GM20431 (cell line): ENCODE data around the gene RTN4RL2.

Source experiments
- in situ Hi-C: fragments of 300-500 bp; cut with MseI, MboI; formaldehyde crosslinking; loops from one replicate; pipeline ENCODE4 v1.15.0; 2020; ENCODE audit warnings: low sequenced_read_pairs; ENCODE audit not compliant: unreplicated experiment

RTN4RL2 gene

DNA sequence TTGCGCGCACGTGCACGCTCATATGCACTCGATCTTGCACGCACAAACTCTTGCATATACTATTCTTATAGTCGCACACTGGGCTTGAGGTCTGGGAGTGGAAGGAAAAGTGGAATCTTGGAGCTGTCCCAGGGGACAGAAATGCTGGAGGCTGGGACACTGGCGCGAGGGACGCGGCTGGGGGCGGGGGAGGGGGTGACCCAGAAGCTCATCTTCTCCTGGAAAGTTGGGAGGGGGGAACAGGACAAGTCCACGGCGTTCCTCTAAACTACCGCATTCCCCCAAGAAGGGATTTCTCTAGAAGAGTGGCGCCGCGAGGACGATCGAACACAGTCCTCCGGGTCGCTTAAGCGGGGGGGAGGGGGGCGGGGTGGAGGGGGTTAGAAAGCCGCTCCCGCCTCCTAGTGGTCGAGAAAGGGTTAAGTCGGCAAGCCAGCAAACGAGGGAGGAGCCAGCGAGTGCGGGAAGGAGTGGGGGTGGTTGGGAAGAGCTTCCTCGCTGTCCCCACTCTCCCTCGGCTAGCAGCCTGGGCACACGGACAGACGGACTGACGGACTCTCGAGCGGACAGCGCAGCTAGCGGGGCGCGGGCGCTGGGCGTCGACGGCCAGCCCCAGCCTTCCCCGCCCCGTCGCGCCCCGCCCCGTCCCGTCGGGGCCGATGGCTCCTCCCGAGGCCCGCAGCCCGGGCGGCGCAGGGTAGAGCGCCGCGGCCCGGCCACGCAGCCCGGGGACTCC lies at the start of gene RTN4RL2:
Gene RTN4RL2, plus strand, starts transcription at position 507 of the 736 bp plus-strand sequence. CDS start 338 bp downstream, outside the sequence.
- in situ Hi-C loops, result no loop called here

DNA sequence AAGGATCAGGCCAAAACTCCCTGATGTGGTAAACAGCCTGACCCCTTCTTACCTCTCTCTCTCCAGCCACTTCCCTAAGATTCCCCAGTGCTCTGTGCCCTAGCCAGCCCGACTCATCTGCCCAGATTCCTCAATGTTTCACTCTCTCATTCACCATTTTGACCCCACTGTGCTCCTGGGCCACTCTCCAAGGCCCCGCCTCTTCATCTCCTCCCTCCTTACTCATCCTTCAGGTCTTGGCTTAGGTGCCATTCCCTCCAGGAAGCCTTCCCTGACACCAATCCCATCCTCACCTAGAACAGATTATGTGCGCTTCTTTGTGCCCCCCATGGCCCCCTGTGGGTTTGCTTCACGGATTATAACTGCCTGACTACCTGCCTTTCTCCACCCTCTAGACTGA lies 46.6 kb upstream of the RTN4RL2 start:
- in situ Hi-C loops, result no loop called here

DNA sequence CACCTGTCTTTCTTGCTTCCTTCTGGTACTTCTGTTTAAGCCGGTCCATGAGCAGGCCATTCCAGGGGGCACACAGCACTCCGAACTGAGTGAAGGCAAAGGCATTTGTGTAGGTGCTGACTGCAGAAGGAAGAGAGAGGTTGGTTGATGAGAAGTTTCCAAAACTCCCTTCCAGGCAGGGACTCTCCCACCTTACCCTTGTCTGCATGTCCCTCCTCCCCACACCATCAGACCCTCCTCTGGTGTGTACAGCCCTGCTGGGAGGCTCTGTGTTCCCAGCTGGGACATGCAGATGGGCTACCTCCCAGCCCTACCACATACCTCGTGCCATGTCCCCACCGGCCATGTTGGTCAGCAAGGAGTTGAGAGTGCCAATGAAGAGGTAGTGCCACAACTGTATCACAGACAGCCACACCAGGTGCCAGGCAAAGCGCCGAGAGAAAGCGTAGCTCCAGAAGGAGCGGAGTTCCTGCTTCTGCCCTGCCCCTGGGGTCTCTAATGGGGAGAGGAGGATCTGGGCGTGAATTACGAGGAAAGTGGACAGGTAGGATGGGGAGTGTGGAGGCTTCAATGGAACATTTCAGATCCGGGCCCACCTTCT lies 45.6 kb upstream of the RTN4RL2 start:
- in situ Hi-C loops, result no loop called here

DNA sequence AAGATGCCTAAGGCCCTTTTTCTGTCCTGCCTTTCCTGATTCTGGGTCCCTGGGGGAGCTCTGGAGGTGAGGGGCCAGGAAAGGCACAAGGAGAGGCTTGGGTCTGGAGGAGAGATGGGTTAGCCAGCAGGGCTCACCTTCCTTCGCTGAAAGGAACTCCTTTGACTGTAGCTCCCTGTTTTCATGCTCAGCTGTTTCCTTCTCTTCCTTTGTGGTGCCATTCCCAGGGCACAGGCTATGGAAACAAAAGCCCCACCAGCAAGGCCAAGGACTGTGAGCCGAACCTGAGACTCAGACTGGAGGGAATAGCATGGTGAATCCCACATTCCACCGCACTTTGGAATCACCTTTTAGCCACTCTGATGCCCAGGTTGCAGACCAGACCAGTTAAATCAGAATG lies 43.9 kb upstream of the RTN4RL2 start:
- in situ Hi-C loops, result no loop called here

DNA sequence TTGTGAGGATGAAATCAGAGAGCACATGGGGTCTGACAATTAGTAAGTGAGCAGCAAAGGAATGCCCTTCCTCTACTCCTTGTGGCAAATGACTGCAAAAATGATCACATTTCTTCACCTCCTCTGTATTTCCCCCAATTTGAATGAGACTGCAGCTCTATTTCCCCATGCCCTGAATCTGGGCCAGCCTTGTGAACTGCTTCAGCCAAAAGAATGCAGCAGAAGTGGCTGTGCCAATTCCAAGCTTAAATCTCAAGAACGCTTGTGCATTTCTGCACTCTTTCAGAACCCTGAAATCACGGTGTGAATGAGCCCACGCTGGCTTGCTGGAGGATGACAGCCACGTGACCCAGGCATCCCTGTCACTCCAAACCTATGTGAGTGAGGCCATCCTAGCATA lies 43.3 kb upstream of the RTN4RL2 start:
- in situ Hi-C loops, result no loop called here

DNA sequence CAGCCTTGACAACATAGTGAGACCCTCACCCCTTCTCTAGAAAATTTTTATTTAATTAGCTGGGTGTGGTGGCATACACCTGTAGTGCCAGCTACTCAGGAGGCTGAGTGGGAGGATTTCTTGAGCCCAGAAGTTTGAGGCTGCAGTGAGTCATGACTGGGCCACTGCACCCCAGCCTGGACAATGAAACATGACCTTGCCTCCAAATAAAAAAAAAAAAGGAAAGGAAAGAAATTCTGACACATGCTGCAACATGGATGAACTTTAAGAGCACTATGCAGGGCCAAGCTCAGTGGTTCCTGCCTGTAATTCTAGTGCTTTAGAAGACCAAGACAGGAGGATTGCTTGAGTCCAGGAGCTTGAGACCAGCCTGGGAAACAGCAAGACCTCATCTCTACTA lies 42.2 kb upstream of the RTN4RL2 start:
- in situ Hi-C loops, result no loop called here

DNA sequence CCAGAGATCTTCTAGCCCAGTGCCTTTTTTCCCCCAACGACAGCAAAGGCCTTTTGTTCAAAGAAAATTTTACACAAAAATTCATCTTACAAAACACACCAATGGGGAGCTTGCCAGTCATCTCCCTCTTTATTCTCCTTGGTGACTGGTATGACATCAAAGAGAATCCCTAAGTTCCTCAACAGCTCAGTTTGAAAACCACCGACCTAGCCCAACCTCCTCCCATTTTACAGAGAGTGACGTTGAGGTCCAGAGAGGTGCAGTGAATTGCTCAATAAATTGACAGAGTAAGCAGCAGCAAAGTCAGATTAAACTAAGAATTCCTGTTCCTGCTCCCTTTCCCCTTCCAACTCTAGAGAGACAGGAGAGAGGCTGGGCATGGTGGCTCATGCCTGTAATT lies 41.2 kb upstream of the RTN4RL2 start:
- in situ Hi-C loops, result no loop called here

DNA sequence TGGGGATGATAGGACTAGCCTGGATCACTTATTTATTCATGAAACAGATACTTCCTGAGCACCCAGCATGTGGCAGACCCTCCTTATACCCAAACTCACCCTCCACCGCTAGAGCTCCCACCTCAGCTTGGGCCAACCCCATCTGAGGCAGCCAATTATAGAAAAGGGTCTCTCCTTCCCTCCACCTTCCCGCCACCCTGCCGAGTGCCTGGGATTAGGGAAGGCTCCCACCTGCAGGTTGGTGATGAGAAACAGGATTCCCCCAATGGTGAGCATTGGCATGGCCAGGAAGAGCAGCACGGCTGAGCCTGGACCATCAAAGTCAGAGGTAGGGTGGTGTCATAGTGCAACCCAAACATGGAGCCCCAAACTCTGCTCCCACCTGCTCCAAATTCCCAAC lies 39.3 kb upstream of the RTN4RL2 start:
- in situ Hi-C loops, result no loop called here

DNA sequence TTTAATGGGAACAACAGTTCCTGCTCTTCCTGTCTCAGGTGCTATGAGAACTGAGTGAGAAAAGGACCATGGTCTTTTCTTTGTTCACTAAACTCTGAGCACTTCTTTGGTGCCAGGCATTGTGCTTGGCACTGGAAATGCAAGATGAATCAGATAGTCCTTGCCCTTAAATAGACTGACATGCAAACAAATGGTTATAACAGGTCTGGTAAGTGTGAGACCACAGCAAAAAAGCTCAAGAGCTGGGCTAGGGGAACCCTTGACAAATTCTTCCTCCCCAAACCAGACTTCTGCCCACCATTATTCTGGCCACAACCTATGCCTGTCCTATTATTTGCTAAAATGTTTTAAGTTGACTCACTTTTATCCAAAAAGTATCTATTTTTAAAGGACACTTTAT lies 38.5 kb upstream of the RTN4RL2 start:
- in situ Hi-C loops, result no loop called here

DNA sequence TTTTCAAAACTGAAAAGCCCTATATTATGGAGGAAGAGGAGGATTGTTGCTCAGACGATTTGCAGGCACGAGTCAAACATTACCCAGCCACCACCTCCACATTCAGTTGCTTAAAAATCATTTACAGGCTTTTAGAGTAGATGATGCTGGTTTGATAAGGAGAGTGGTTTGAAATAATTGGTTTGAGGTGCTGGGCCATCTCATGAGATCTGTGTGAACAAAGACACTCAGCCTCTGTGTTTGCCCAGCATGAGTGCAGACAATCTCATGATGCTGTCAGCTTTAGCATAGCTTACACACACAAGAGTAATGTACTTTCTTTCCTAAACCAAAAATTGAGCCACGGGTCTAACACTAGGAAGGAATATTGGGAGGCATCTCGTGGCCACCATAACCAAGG lies 37.7 kb upstream of the RTN4RL2 start:
- in situ Hi-C loops, result no loop called here

DNA sequence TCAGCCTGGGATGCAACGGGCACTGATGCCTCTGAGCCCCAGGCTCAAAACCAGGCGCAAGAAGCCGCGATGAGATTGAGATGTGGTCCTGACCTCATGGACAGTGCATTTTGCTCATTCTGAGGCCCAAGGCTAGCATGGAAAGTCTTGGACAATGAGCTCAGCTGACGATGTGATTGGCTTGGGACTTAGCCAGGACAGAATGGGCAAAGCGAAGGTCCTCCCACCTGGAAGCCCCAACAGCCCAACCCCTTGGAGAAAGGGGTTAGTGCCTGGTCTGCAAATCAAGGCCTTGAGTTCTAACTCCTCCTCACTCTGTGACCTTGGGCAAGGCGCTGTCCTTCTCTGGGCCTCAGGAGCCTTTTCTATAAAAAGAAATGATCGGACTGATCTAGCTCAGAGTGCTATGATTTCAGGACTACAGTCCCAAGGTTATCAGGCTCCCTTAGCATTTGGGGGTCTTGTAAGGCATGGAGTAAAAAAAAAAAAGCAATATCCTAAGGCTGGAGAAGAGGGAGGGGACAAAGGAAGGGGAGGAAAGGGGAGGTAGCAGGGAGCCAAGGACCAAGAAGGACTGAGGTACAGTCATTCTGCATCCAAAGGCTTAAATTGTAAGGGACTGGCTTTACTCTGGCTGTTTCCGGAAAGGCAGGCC lies 36.1 kb upstream of the RTN4RL2 start:
- in situ Hi-C loops, result no loop called here

DNA sequence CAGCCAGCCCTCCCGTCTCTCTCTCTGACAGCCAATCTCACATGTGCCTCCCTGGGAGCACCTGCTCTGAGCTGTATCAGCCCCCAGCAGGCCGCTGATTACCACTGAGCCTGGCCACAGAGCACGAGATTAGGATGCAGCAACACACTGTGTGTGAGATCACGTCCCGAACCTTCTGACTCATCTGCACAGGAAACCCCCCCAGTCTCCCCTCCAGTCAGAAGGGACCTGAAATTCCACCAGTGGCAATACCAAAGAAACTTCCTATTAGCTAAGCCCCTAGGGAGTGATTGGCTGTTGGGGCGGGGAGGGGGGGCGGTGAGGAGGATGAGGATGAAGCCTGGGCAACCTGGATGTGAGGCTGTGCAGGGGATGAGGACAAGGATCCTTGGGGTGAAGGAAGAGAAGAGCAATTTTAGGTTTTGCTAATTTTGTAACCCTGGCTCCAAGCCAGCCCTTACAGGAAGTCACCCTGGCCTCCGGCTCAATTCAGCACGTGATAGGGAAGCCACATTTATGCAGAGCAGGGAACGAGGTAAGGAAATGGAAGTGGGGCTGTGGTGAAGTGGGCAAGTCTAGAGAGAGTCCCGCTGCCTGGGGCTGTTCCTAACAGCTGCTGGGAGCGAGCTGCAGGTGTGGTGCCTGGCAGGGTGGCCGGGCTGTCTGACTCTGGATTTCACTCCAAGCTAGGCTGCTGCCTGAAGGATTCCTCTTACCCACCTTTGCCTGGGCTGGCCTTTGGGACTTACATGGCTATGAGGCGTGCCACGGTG lies 35.4 kb upstream of the RTN4RL2 start:
- in situ Hi-C loops, result no loop called here

DNA sequence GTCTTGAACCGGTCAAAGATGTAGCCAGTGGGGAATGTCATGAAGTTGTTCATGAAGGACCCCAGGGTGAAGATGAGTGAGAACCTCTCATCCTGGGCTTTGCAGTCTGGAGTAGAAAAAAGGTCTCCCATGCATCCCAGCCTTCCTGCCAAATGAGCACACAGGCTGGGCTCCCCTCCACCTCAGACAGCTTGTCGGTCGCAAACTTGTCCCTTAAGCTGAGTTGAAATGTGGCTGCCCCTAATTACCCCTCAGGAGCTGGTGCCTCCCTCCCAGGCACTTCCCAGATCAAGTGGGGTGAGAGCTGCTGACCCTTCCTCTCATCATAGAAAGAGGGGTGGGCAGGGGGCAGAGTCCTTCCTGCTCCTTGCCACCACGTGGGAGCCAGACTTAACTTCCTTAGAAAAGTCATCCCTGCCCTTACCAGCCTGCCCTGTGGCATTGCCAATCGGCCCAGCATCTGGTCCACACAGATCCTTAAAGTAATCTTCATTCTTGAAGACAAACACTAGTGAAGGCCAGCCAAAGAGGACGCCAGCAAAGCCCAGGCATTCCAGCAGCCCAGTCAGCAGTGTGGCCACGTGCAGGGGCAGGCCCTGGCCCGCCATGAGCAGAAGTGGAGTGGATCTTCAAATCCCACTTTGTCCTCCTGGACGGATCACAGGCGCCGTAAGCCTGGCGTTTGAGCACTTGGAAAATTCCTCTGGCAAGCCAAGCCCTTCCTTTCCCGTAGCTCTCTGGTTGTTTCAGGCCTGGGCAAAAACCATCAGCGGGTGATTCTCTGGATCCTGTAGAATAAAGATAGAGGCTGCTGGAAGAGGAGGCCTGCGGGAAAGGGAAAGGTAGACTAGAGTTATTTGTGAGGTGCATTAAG lies 34.5 kb upstream of the RTN4RL2 start:
- in situ Hi-C loops, result no loop called here

DNA sequence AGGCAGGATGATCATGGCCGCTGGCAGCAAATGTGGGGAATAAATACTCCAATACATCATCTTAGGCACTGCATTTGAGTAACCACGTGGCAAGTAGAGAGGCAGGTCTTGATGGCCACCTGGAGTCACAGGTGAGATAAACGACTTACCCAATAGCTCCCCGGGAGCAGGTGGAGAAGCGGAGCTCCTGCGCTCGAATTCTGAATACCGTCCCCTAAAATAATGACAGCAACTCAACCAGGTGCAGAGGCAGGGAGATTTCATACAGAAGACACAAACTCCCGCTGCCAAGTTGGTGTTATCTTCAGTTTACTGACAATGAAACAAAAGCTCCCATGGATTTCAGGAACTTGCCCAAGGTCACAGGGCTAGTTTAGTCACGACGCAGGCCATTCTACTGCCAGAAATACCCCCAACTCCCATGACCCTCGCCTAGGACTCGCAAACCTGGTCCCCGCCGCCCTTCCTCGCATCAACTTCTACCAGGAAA lies 33.8 kb upstream of the RTN4RL2 start:
- in situ Hi-C loops, result no loop called here

DNA sequence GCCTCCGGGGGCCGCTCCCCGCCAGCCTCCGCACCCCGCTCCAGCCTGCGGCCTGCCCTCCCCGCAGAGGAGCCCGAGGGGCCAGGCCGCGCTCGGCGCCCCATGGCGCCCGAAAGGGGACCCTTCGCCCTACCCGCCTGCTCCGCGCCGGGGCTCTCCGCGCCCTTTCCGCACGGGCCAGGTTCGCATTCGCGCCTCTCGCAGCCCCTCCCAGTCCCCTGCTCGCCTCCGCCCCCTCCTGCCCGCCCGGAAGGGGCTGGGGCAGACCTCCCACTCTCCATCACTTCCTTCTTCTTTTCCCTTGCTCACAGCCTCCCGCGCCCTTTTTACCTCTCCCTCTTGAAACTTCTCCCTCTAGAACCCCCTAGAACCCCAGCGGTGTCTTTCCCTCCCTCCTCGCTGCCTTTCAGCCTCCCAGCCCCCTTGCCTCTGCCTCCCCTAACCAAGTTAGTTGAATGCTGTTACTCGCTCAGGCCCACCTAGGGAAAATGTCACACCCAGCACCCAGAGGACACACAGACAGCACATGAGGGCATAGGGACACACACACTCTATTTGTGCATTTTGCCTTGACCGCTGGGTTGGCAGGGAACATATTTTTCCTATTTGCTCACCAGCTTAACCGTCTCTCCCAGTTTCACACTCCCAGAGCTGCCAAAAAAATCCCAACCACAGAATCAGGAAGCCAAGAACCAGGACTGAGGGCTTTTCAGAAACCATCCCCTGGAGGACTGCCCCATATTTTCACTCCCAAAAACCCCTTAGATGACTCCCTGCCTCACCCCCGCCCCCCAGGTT lies 33.2 kb upstream of the RTN4RL2 start, which contains the start of gene SLC43A3:
Gene SLC43A3, minus strand, starts transcription at position 193 of the 798 bp plus-strand sequence. CDS start 949 bp downstream, outside the sequence.
- in situ Hi-C loops, result no loop called here

DNA sequence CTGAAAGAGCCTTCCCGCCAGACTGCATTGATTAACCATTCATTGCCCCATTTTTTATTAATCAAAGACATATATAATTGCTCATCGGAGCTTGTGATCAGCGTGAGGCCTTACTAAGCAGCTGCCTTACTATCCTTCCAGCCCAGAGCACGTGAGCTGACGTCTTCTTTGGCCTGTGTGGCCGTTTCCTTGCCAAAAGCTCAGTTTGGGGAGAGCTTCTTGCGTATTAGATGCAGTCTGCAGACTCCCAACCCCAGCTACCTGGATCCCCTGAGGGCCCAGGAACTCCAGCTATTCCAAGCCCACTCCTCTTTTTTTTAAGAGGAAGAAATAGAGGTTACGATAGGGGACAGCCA lies 32.6 kb upstream of the RTN4RL2 start:
- in situ Hi-C loops, result no loop called here

DNA sequence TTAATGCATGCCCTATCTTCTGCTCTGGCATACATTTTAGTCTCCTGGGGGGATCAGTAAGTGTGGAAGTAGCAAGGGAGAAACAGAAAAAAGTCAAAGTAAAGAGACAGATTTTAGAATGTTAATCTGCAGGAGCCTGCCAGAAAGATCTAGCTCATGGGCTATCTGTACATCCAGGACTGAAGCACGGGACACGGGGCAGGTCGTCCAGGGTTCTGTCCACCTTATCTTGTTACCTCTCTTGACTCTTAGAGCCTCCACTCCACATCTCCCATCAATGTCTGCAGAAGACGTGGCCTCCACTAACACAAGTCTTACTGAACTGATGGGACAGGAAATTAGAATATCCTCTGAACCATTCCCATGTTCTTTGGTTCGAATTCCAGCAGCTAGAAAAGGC lies 31.7 kb upstream of the RTN4RL2 start:
- in situ Hi-C loops, result no loop called here

DNA sequence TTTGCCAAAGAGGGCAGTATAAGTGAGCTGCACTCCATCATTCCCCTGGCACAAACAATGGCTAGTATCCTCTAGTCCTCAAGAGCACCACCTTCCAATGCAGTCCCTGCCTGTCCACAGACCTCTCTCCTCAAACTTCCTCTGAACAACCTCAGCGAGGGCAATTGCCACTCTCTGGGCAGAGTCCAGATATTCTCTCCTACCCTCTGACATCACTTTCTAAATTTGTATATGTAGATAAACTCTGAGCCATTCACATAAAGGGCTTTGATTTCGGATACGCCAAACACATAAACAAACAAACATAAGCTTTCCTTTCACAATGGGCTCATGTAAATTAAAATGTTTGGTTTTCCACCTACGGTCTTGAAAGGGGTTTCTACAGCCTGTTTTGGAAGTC lies 30.4 kb upstream of the RTN4RL2 start:
- in situ Hi-C loops, result no loop called here

DNA sequence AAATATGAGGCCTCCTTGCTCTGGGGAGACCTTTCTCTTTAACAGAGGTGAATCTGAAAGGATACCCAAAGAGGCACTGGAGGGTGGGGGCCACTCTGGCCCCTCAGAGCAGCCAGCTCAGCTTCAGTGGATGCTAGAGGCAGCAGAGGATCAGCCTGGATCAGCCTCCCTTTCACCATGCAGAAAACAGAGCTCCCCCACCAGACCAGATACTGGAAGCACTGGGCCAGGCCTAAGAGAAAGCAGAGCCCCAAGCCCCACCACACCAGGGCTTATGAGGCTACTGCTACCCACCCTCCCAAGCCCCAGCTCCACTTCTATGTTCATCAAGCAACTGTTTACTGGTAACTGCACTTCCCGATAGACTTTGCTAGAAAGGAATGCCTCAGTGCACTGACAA lies 29.4 kb upstream of the RTN4RL2 start:
- in situ Hi-C loops, result no loop called here
